Activated CD4-positive, alpha-beta T cell treated with anti-CD3 and anti-CD28 coated beads, Interleukin-2, amount 10 ng/mL, durations not matched to agents 24 days and 14 days (primary cell): ENCODE results near the gene NR2C2. TPM values are rescaled to one million over a fixed set of nuclear protein-coding genes. Genes with fewer than 3 reads are reported as not detected.
A peak's percentile ranks its signal among the peaks of the same experiment; 100 is the strongest.

Source experiments
- DNase-seq: peaks from one replicate; pipeline ENCODE4 v3.0.0; 2022
- H3K27ac Mint-ChIP-seq: one replicate; pipeline ENCODE4 v1.8.0; 2022; ENCODE audit warnings: mild to moderate bottlenecking, mixed read lengths
- H3K27me3 Mint-ChIP-seq: one replicate; pipeline ENCODE4 v1.8.0; 2022; ENCODE audit warnings: mixed read lengths
- H3K36me3 Mint-ChIP-seq: one replicate; pipeline ENCODE4 v1.8.0; 2022; ENCODE audit warnings: low read depth, mild to moderate bottlenecking, mixed read lengths
- H3K4me1 Mint-ChIP-seq: one replicate; pipeline ENCODE4 v1.8.0; 2021; ENCODE audit warnings: mixed read lengths
- H3K4me3 Mint-ChIP-seq: one replicate; pipeline ENCODE4 v1.8.0; 2022; ENCODE audit warnings: mild to moderate bottlenecking, moderate library complexity, mixed read lengths
- H3K9me3 Mint-ChIP-seq: one replicate; pipeline ENCODE4 v1.8.0; 2021; ENCODE audit warnings: mixed read lengths
- intact Hi-C: fragments of 100-400 bp; cut with micrococcal nuclease; formaldehyde crosslinking; loops from one replicate; pipeline ENCODE4 v1.15.1; 2023
- total RNA-seq: library from RNA; stranded (reverse); gene quantifications from 2 replicates; pipeline ENCODE4 v1.2.3, GENCODE V29; 2022

Gene NR2C2
- total RNA-seq, 1 donor from 2014 or later, result 52.5 TPM

DNA sequence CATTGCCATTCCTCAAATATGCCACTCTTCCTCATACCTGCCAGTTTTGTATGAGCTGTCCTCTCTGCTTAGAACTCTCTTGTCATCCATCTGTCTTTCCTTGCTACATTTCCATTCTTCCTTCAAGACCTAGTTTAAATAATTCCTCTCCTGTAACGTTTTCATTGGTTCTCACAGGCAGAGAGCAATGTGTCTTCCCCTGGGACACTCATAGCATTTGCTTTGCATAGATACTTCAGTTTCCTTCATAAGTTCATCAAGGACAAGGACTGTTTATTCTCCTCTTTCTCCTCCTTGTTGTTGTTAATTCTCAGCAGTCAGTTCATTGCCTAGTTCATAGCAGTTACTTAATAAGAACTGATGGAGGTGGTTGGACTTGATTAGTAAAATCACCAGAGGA is 10.5 kb downstream of the NR2C2 start:
- DNase-seq, result no peak
- Mint-ChIP-seq H3K36me3 (peaks cover 23% of the 10 kb centered on the region), H3K4me1 (peaks cover 44% of the 10 kb centered on the region), H3K9me3 (no peaks in the 10 kb centered on the region), H3K27ac (peak overlapping the region; percentile 25), H3K27me3 (no peaks in the 10 kb centered on the region), H3K4me3 (no peak overlapping the region)
- intact Hi-C loops, result no loop called here

DNA sequence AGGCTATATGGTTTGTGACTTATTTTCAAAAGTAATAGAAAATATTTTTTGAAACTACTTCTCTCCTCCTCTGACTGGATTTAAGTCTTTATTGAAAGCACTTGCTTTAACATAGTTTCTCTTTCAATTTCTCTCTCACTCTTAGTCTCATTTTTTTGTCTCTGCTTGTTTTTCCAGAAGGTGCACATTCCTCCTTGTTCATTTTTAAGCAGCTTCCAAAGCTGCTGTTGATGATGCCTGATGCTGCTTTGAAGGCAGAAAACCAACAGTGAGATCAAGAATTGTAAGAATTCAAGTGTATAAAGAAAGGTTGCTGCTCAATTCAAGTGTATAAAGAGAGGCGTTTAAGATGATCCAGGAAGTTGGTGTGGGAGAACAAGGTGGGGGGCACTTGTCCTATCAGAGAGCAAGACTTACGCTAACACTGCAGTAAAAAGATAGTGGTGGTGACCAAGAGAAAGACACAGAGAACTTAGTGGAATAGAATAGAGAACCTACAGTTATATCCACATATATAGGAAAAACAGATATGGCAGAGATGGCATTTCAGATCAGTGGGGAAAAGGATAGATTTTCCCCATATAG is 12.1 kb downstream of the NR2C2 start:
- H3K27ac Mint-ChIP-seq, result peak overlapping the region; percentile 92
- no peaks in the 10 kb centered on the region for H3K9me3 Mint-ChIP-seq
- DNase-seq, result peak; percentile 66
- H3K4me1 Mint-ChIP-seq, result peaks cover 45% of the 10 kb centered on the region
- H3K4me3 Mint-ChIP-seq, result peak overlapping the region; percentile 85
- H3K36me3 Mint-ChIP-seq, result peaks cover 21% of the 10 kb centered on the region
- H3K27me3 Mint-ChIP-seq, result no peaks in the 10 kb centered on the region
- intact Hi-C loops, result no loop called here

- no peak overlapping the region for H3K27ac Mint-ChIP-seq
- peaks cover 5% of the 10 kb centered on the region for H3K9me3 Mint-ChIP-seq
- no peaks in the 10 kb centered on the region for H3K27me3 Mint-ChIP-seq
- peaks cover 37% of the 10 kb centered on the region for H3K36me3 Mint-ChIP-seq
- no peak for DNase-seq
- peaks cover 23% of the 10 kb centered on the region for H3K4me1 Mint-ChIP-seq
- no peak overlapping the region for H3K4me3 Mint-ChIP-seq
- intact Hi-C loops, result no loop called here
Measured at GRCh38 chr3:14962762-14963161, 15.4 kb downstream of the NR2C2 start.

GRCh38 chr3:14967285-14967684 is 19.9 kb downstream of the NR2C2 start:
- peaks cover 31% of the 10 kb centered on the region for H3K36me3 Mint-ChIP-seq
- H3K9me3 Mint-ChIP-seq, result peaks cover 5% of the 10 kb centered on the region
- H3K27ac Mint-ChIP-seq, result no peak overlapping the region
- intact Hi-C loops, result no loop called here
- no peak for DNase-seq
- no peak overlapping the region for H3K4me3 Mint-ChIP-seq
- no peaks in the 10 kb centered on the region for H3K27me3 Mint-ChIP-seq
- peaks cover 4% of the 10 kb centered on the region for H3K4me1 Mint-ChIP-seq

DNA sequence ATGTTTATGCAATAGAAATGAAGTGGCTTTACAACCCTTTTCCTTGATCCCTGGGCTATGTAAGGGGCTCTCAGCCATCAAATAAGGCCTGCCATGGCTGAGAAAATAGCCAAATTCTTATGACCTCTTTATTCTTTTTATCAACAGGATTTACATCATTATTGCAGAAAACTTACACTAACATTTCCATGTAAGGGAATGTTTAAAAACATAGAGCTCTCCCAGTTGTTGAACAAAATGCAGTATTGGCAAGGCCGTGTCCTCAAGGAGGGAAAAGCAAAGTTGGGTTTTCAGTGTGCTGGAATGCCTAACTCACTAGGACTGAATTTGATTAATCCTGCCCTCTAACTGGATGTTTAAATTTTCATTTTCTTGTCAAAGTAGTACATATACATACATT is 22.3 kb downstream of the NR2C2 start:
- intact Hi-C loops, result no loop called here
- peaks cover 5% of the 10 kb centered on the region for H3K9me3 Mint-ChIP-seq
- H3K36me3 Mint-ChIP-seq, result peaks cover 43% of the 10 kb centered on the region
- H3K27me3 Mint-ChIP-seq, result no peaks in the 10 kb centered on the region
- H3K4me1 Mint-ChIP-seq, result peaks cover 7% of the 10 kb centered on the region
- DNase-seq, result no peak
- H3K4me3 Mint-ChIP-seq, result no peak overlapping the region
- H3K27ac Mint-ChIP-seq, result no peak overlapping the region

- H3K36me3 Mint-ChIP-seq, result peaks cover 47% of the 10 kb centered on the region
- peaks cover 24% of the 10 kb centered on the region for H3K4me1 Mint-ChIP-seq
- intact Hi-C loops, result no loop called here
- no peaks in the 10 kb centered on the region for H3K27me3 Mint-ChIP-seq
- no peak overlapping the region for H3K27ac Mint-ChIP-seq
- H3K4me3 Mint-ChIP-seq, result no peak overlapping the region
- H3K9me3 Mint-ChIP-seq, result no peaks in the 10 kb centered on the region
- DNase-seq, result no peak
Measured at GRCh38 chr3:14976317-14976716, 28.9 kb downstream of the NR2C2 start.

DNA sequence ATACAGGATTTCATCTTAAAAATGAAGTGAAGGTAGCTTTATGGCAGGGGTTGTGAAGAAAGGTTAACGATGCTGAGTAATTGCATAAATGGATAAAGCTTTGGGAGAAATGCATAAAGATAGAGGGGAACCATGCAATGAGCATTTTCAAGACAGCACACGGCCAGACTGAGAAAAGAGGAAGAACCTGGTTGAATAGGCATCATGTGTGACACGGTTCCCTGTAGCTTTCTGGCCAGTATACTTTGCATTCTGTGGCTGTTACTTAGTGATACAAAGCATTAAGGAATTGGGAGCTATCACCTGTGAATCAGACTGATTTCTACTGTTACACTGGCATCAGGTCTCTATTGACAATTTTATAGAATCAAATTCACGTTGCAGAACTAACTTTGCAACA is 33.3 kb downstream of the NR2C2 start:
- intact Hi-C loops, result no loop called here
- Mint-ChIP-seq H3K27me3 (no peaks in the 10 kb centered on the region), H3K4me1 (peaks cover 14% of the 10 kb centered on the region), H3K36me3 (peaks cover 30% of the 10 kb centered on the region), H3K4me3 (no peak overlapping the region), H3K27ac (no peak overlapping the region), H3K9me3 (no peaks in the 10 kb centered on the region)
- no peak for DNase-seq

DNA sequence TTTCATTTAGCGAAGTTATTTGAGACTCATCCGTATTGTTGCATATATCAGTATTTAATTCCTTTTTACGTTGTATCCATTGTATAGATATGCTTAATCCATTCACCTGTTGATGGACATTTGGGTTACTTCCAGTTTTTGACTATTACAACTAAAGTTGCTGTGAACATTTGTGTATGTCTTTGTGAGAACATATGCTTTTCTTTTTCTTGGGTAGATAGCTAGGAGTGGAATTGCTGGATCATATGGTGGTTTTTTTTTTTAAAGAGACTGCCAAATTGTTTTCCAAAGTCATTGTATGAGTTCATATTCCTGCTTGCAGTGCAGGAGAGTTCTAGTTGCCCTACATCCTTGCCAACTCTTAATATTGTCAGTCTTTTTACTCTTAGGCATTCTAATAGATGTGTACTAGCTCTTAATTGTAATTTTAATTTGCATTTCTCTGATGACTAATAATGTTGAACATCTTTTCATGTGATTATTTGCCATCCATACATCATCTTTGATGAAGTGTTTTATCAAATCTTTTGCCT is 37.3 kb downstream of the NR2C2 start:
- intact Hi-C loops, result no loop called here
- Mint-ChIP-seq H3K4me3 (no peak overlapping the region), H3K36me3 (peaks cover 16% of the 10 kb centered on the region), H3K9me3 (no peaks in the 10 kb centered on the region), H3K27me3 (no peaks in the 10 kb centered on the region), H3K27ac (no peak overlapping the region), H3K4me1 (peaks cover 15% of the 10 kb centered on the region)
- no peak for DNase-seq

DNA sequence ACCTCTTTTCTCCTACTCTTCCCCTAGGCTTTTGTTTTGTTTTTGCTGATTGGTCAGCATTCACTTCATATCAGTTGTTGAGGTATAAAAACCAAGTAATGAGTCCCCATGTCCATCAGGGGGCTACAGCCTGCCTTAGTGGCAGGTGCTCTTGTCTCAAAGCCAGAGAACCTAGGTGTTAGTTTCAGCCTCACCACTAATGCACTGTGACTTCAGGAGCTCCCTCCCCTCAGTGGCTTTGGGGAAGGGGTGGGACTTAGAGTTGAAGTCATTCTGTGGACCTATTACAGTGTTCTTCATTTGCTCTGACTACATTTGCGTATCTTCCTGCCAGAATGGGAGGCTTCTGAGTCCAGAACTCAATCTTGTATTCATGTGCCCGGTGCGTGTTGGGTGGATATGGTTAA is 41.6 kb downstream of the NR2C2 start:
- Mint-ChIP-seq H3K27me3 (no peaks in the 10 kb centered on the region), H3K27ac (no peak overlapping the region), H3K36me3 (peaks cover 10% of the 10 kb centered on the region), H3K4me3 (no peak overlapping the region), H3K9me3 (no peaks in the 10 kb centered on the region), H3K4me1 (peaks cover 20% of the 10 kb centered on the region)
- intact Hi-C loops, result no loop called here
- peak; percentile 68 for DNase-seq

- no peak overlapping the region for H3K4me3 Mint-ChIP-seq
- no peaks in the 10 kb centered on the region for H3K9me3 Mint-ChIP-seq
- peaks cover 3% of the 10 kb centered on the region for H3K36me3 Mint-ChIP-seq
- intact Hi-C loops, result no loop called here
- peaks cover 20% of the 10 kb centered on the region for H3K4me1 Mint-ChIP-seq
- no peak overlapping the region for H3K27ac Mint-ChIP-seq
- H3K27me3 Mint-ChIP-seq, result no peaks in the 10 kb centered on the region
- no peak for DNase-seq
Measured at GRCh38 chr3:14989943-14990779, 42.8 kb downstream of the NR2C2 start.

DNA sequence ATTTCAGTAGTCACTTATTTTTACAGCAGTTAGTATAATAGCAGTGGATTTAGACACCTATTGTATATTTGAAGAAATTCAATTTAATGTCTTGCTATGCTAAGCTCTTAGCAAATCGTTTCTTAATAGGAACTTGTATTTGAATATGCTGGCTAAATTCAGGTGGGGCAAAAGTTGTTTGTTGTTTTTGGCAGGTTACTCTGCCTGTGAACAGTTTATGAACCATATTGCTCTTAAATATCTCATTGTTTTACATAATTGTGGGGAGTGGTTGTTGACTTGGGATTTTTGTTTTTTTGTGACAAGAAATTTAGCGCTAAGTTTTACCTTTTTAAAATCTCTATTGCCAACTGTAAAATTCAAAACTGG is 43.4 kb downstream of the NR2C2 start:
- DNase-seq, result no peak
- Mint-ChIP-seq H3K4me1 (peaks cover 21% of the 10 kb centered on the region), H3K27me3 (no peaks in the 10 kb centered on the region), H3K36me3 (peaks cover 3% of the 10 kb centered on the region), H3K9me3 (no peaks in the 10 kb centered on the region), H3K4me3 (no peak overlapping the region), H3K27ac (no peak overlapping the region)
- intact Hi-C loops, result no loop called here

- DNase-seq, result no peak
- peaks cover 3% of the 10 kb centered on the region for H3K36me3 Mint-ChIP-seq
- H3K9me3 Mint-ChIP-seq, result no peaks in the 10 kb centered on the region
- intact Hi-C loops, result no loop called here
- peaks cover 20% of the 10 kb centered on the region for H3K4me1 Mint-ChIP-seq
- H3K27me3 Mint-ChIP-seq, result no peaks in the 10 kb centered on the region
- H3K4me3 Mint-ChIP-seq, result no peak overlapping the region
- no peak overlapping the region for H3K27ac Mint-ChIP-seq
Measured at GRCh38 chr3:14991151-14991742, 43.9 kb downstream of the NR2C2 start.

- no peak for DNase-seq
- H3K36me3 Mint-ChIP-seq, result peaks cover 2% of the 10 kb centered on the region
- intact Hi-C loops, result no loop called here
- peaks cover 15% of the 10 kb centered on the region for H3K4me1 Mint-ChIP-seq
- H3K4me3 Mint-ChIP-seq, result no peak overlapping the region
- no peak overlapping the region for H3K27ac Mint-ChIP-seq
- no peaks in the 10 kb centered on the region for H3K27me3 Mint-ChIP-seq
- H3K9me3 Mint-ChIP-seq, result no peaks in the 10 kb centered on the region
Measured at GRCh38 chr3:14991818-14992612, 44.6 kb downstream of the NR2C2 start.

GRCh38 chr3:14997941-14998340 is 50.6 kb downstream of the NR2C2 start:
- no peaks in the 10 kb centered on the region for H3K9me3 Mint-ChIP-seq
- peaks cover 22% of the 10 kb centered on the region for H3K36me3 Mint-ChIP-seq
- H3K27me3 Mint-ChIP-seq, result no peaks in the 10 kb centered on the region
- peaks cover 10% of the 10 kb centered on the region for H3K4me1 Mint-ChIP-seq
- H3K27ac Mint-ChIP-seq, result no peak overlapping the region
- no peak for DNase-seq
- H3K4me3 Mint-ChIP-seq, result no peak overlapping the region
- intact Hi-C loops, result no loop called here
